Endometrial microvascular endothelial cells (primary cell): Measurements from ENCODE around the gene IL22. TPM values are rescaled to one million over a fixed set of nuclear protein-coding genes. Genes with fewer than 3 reads are reported as not detected.

ENCODE experiments used
- in situ Hi-C: cut with HindIII; loops from 2 replicates; pipeline ENCODE4 v1.10.0; 2017; ENCODE audit warnings: low sequenced_read_pairs, low pct_unique_long_range_greater_than_20kb; ENCODE audit errors: inconsistent ontology term
- total RNA-seq: library from RNA; depleted of rRNA; stranded (reverse); fragments of >200 nt; gene quantifications from one replicate; pipeline ENCODE4 v1.2.3, GENCODE V29; 2015; ENCODE audit errors: inconsistent ontology term

Gene IL22
- not detected for total RNA-seq

- in situ Hi-C loops = no loop called here
Measured at GRCh38 chr12:68253504-68253903, at the start of gene IL22. IL22 (minus strand) TSS chr12:68253604; CDS start chr12:68253448, 156 bp downstream.

- in situ Hi-C loops = no loop called here
Measured at GRCh38 chr12:68297929-68298328, 44.5 kb upstream of the IL22 start.

GRCh38 chr12:68294251-68294650, 40.8 kb upstream of the IL22 start:
- in situ Hi-C loops = no loop called here

DNA sequence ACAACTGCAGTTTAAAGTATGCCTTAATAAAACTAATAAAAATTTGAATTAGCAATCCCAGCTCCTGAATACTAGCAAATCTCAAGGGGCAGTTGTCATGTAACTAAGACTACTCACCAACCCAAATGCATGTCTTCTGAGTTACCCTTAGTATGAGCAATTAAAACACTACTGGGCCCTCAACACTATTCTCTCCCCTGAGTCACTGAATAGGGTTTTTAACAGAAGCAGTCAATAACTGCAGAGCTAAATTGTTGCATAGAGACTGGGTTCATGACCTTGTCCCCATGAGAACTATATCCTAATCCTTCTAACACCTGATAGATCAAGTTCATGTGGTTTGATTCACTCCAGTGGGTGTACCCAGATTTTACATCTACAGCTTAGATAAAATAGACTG, 39.9 kb upstream of the IL22 start:
- in situ Hi-C loops = no loop called here

DNA sequence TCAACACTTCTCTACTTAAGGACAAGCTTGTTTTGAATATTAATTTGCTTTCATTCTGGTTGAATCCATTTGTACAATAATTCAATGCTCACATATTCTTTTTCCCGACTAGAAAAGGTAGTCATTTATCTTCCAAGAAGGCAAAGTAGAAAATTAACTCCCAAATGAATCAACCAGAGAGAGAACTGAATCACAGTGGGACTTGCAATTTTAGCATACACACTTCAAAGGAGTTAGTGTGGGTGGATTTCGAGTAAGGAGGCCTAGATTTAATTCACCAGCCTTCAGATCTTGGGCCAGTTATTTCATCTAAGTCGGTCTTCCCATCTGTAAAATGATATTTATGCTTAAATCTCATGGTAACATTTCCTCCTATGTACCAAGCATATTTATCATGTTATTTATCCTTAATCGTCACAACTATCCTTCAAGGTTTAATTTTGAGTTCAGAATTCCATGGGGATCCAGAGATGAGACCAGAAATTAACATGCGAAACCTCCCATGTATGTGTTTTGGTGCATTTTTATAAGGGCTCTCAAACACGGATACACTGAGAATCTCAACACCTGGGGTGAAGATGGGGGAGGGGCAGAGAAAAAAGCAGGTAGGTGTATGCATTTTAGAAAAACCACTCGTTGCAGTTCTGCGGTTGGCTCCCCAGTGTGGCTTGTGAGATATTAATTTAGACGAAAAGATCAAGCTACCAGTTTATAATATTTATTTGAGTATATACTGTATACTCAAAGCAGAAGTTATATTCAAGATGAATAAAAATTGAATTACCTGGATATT, 38.9 kb upstream of the IL22 start:
- in situ Hi-C loops = no loop called here

DNA sequence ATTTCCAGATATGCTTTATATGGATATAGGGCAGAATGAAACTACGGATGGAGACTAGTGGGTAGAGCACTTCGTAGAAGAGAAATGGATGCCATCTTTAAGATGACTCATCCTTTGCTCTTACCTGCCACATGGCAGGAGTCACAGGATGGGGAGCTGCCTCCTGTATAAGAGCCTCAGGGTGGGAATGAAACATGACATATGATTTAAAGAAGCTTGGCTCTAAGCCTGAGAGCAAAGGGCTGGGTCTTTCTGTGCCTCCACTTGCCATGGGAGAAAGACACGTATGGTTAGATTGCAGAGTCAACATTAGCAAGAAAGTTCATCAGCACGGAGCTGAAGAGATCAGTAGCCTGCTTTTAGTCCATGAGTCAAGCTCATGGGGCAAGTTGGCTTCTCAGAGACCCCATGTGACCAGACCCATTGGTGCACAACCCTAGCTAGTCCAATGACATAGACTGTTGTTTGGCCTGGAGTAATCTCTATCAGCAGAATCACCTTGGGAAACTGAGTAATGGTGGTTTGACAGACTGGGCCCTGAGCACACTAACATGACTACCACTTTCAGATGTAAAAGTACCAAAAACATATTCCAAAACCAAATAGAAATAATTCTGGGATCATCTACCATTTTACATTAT, 38.1 kb upstream of the IL22 start:
- in situ Hi-C loops = no loop called here

DNA sequence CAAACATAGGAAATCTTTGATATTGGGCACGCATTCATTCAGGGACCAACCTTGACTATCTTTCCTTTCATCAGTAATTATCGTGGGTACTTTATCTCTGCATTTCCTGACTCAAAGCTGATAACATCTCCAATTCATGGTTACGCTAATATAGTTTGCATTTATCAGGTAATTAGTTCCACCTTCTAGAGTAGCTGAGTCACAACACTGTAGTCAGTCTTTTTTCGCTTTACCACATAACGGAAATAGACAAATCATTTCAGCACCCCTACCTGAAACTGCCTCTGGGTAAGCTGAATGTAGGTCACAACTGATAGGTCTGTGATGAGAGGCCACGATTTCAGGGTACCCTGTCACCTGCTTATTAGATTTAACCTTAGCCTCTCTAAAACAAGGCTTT, 36.7 kb upstream of the IL22 start:
- in situ Hi-C loops = no loop called here

GRCh38 chr12:68287106-68287505, 33.7 kb upstream of the IL22 start:
- in situ Hi-C loops = no loop called here

- in situ Hi-C loops = no loop called here
Measured at GRCh38 chr12:68286396-68286795, 33.0 kb upstream of the IL22 start.

DNA sequence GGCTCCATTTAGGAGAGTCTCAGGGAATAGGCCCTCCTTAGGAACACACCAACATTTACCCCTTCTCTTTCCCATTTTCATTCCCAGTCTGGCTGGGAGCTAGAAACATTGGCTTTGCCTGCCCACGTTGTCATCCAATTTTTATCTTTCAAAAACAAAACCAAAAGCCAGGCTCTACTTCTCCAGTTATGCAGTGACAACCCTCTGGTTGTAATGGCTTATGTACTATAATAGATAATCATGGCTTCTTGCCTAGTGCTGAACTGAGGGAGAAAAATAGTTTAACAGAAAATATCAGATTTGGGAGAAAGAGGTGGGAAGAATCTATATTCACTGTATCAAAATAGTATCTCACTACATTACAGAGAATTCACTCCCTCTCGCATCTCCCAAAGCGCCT, 32.1 kb upstream of the IL22 start:
- in situ Hi-C loops = no loop called here

GRCh38 chr12:68281322-68282077, 28.1 kb upstream of the IL22 start:
- in situ Hi-C loops = no loop called here

DNA sequence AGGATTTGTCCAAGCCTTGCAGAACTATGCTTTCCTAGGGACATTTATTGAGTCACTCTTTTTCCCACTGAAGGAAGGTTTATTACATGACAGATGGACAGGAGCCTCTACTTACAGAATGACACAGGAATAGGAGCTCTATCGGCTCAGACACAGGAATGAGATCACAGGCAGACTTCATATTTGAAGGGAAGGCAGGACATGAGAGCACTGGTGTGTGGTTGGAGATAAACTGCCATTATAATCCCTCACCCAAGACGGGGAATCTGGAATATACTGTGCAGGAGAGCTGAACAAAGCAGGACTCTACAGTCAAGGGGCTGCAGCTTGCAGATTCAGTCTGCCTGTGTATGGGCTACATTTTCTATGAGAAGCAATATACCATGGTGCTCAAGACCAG, 26.8 kb upstream of the IL22 start:
- in situ Hi-C loops = no loop called here

DNA sequence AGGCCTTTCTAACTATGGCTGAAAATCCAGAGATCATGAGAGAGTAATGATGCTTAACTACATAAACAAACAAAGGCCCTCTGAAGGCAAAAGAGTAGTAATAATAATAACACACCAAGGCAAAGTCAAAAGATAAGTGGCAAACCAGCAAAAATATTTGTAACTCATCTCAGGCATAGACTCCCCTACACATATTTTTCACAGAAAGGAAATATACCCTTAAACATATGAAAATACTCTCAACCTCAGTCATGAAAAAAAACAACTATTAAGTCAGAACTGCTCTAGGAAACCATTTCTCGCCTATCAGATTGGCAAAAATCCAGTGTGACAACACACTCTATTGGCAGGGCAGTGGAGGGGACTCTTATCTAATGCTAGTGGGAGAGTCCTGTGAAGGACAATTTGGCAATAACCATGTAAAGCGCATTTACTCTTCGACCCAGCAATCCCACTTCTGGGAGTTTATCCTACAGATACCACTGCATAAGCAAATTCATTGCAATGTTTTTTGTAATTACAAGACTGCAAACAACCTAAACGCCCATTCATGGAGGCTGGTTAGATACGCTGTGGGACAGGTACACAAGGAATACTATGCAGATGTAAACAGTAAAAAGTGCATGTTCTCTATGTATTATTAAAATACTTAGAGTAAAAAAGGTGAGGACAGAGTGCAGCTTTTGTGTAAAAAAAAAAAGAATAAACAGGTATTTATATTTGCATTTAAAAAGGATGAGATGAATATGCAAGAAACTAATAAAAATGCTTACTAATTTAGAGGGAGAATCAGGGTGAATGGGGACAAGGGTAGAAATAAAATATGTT, 26.0 kb upstream of the IL22 start:
- in situ Hi-C loops = no loop called here

DNA sequence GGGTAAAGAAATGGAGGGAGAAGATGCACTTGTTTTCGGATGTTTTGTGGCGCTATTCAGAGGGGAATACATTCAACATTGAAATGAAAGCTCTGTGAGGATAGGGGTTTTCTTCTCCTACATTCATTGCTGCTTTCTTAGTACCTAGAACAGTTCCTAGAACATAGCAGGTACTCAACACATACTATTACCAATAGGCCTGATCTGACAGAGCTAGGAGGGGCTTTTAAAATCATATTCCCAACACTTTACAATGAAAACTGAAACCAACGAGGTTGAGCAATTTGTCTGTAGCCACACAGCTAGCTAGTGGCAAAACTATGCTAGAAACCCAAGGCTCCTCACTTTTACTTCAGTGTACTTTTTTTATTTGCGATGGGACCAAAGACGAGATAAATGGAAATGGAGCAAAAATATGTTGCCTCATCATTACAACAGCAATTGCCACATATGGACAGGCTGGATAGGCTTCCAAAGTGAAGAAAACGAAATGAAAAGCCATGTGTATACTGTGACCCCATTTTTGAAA, 23.1 kb upstream of the IL22 start:
- in situ Hi-C loops = no loop called here

- in situ Hi-C loops = no loop called here
Measured at GRCh38 chr12:68272732-68273131, 19.3 kb upstream of the IL22 start.

DNA sequence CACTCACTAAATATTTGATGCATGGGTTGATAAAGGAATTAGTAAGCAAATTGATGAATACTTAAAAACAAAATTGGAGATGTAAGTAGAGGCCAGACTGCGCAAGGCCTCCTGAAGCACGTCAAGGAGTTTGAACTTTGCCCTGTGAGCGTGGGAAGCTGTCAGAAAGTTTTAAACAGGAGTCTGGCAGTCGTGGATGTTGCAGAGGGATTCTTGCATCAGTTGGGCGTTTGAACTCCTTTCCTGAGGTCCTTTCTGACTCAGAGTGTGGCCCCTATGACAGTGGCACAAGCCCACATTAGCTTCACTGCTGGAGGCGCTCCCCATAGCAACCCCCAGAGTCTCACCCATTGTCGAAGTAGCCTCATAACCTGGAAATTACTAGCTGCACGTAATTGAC, 17.9 kb upstream of the IL22 start:
- in situ Hi-C loops = no loop called here

- in situ Hi-C loops = no loop called here
Measured at GRCh38 chr12:68270358-68270757, 17.0 kb upstream of the IL22 start.

DNA sequence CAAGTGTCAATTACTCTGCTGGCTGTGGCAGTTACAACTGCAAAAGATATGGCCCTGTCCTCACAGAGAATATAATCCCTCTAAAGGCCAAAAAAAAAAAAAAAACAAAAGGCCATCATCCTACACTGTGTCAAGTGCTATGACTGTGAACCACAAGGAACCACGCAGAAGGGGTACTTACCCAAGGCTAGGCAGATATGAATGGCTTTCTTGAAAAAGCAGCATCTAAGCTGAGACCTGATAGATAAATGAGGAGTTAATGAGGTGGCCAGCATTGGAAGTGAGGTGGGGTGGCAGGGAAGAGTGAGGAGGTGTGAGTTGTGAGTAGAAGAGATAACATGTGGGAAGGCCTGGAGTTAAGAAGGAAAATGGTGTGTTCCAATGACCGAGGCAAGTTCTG, 16.4 kb upstream of the IL22 start:
- in situ Hi-C loops = no loop called here

GRCh38 chr12:68268967-68269366, 15.6 kb upstream of the IL22 start:
- in situ Hi-C loops = no loop called here
